ENCODE results near the gene OR2D3.
A peak's percentile ranks its signal among the peaks of the same experiment; 100 is the strongest.
"Not testable (repeated sequence)": the region's sequence is repeated elsewhere in the genome, so short reads cannot be mapped to it uniquely, and the experiment has no call there.

OR2D3 gene, protein sequence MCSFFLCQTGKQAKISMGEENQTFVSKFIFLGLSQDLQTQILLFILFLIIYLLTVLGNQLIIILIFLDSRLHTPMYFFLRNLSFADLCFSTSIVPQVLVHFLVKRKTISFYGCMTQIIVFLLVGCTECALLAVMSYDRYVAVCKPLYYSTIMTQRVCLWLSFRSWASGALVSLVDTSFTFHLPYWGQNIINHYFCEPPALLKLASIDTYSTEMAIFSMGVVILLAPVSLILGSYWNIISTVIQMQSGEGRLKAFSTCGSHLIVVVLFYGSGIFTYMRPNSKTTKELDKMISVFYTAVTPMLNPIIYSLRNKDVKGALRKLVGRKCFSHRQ

DNA sequence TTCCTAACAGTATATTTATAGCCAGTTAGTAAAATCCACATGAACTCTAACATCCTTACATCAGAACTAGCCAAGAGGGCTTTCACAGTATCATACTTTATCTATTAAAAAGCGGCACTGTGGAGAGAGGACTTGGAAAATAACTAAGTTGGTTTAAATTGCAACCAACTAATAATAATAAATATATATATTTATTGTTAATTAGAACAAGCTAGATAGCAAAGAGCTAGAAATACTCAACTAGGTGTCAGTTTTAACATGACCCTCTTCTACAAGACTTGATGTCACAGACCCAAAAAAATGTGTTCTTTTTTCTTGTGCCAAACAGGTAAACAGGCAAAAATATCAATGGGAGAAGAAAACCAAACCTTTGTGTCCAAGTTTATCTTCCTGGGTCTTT lies at the start of gene OR2D3:
Gene OR2D3 (plus strand): TSS at position 301 of the 400 bp plus-strand sequence. CDS start 0 bp downstream, at position 301.
- no peak for DNase-seq

DNA sequence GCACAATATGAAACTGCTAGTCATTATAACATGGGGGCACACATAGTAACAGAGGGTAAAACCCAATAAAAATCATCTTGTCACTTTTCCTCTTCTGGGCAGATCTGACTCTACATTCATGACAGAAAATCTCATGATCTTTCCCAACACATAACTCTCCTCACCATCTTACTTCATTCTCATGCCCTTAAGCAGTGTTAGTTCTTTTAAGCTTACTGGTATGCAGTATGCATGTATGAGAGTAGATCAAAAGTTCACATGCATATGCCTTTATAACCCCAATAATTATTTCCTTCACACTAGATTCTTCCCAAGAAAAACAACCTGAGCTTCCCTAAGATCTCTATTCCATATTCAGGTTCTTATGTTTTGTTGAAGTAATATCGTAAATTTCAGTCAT lies 49.5 kb upstream of the OR2D3 start:
- no peak for DNase-seq

DNA sequence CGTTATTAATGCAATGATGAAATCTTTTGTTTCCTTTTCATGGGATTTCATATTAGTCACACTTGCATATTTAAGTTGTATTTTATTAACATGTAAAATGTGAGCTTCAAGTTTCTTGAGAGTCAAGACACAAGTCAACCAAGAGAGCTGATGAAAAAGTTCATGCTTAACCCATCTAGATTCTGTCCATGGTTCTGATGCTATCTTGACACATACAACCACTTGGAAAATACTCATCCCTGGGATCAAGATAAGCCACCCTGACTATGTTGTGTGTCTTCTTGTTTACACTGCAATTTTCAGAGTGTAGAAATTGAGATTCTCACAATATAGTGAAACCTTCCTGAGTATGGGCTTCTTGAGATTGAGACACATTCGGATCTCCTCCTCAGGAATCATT lies 45.0 kb upstream of the OR2D3 start:
- DNase-seq: no peak

DNA sequence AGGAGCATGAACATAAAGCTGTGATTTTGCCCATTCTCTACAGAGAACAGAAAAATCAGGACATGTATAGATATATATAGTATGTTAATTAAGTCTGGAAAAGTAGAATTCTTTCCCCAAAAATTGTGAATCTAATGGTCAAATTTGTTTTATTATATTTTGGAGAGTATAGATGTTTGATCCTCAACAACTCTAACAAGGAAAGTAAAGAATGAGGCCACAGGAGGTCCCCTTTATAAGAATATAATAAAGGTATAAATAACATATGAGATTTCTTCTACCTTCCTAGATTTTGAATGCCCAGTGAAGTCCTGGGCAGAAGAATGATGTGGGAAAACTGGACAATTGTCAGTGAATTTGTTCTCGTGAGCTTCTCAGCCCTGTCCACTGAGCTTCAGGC lies 44.5 kb upstream of the OR2D3 start, which contains the start of gene OR10A4:
Gene OR10A4 (plus strand): TSS at position 301 of the 400 bp plus-strand sequence. CDS start 23 bp downstream, at position 324.
- DNase-seq: no peak

DNA sequence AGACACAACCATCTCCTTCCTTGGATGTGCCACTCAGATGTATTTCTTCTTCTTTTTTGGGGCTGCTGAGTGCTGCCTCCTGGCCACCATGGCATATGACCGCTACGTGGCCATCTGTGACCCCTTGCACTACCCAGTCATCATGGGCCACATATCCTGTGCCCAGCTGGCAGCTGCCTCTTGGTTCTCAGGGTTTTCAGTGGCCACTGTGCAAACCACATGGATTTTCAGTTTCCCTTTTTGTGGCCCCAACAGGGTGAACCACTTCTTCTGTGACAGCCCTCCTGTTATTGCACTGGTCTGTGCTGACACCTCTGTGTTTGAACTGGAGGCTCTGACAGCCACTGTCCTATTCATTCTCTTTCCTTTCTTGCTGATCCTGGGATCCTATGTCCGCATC lies 43.9 kb upstream of the OR2D3 start:
- DNase-seq: no peak

DNA sequence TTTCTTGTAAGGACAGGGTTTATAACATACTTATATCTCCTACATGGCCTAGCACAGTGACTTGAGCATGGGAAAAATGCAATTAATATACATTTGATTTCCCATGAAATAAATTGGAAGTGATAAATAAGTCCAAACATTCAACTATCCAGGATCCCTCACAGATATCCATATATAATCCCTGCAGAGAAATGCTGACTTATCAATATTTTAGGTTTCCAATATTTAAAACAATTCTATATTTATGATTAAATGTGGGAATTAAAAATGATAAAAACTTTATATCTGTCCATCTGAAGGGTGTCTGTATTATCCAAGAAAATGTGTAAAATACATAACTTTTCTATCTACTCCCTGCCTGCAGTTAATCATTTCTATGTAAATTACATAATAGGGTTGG lies 38.1 kb upstream of the OR2D3 start:
- DNase-seq: no peak

DNA sequence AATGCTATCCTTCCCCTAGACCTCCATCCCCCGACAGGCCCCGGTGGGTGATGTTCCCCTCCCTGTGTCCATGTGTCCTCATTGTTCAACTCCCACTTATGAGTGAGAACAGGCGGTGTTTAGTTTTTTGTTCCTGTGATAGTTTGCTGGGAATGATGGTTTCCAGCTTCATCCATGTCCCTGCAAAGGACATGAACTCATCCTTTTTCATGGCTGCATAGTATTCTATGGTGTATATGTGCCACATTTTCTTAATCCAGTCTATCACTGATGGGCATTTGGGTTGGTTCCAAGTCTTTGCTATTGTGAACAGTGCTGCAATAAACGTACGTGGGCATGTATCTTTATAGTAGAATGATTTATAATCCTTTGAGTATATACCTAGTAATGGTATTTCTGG lies 33.1 kb upstream of the OR2D3 start:
- DNase-seq: not testable (repeated sequence)

DNA sequence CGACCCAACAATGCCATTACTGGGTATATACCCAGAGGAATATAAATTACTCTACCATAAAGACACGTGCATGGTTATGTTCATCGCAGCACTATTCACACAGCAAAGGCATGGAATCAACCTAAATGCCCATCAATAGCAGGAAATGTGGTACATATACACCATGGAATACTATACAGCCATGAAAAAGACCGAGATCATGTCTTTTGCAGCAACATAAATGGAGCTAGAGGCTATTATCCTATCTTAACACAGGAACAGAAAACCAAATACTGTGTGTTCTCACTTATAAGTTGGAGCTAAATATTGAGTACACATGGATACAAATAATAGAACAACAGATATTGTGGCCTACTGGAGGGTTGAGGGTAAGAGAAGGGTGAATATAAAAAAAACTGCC lies 32.0 kb upstream of the OR2D3 start:
- no peak for DNase-seq

DNA sequence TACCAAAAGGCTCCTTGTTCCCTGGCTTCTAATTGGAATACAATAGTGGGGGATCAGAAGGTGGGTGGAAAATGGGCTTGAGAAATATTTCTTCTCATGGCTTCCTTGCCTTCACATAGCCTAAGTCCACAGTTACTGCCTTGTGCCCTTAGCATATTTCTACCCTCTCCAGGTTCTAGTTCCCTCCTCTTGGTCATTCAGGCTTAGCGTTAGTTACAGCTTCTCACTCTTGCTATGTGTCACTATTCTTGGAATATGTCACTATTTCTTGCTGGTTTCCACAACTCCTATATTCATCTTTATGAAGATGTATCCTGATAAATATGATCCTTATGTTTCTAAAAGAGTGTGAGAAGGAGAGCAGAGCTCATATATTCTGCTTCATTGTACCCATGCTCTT lies 31.0 kb upstream of the OR2D3 start:
- no peak for DNase-seq

DNA sequence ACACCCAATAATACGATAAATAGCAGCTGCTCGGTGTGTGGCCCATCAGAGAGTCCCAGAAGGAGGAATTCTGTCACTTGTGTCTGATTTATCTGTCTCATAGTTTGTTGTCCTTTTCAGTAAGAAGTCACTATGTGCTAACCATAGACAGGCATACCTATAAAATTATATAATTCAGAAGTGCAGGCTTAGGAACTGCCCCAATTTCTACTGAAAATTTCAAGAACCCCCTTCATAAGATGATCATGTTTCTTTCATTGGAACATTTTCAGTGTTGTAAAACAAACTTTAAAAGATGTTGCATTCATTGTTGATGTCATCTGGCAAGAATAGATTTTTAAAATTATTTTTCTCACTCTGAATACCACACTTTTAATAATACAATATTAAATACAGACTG lies 28.4 kb upstream of the OR2D3 start, which contains the start of gene OR2D2:
Gene OR2D2 (minus strand): TSS at position 101 of the 400 bp plus-strand sequence. CDS start 0 bp downstream, at position 101.
- no peak for DNase-seq

DNA sequence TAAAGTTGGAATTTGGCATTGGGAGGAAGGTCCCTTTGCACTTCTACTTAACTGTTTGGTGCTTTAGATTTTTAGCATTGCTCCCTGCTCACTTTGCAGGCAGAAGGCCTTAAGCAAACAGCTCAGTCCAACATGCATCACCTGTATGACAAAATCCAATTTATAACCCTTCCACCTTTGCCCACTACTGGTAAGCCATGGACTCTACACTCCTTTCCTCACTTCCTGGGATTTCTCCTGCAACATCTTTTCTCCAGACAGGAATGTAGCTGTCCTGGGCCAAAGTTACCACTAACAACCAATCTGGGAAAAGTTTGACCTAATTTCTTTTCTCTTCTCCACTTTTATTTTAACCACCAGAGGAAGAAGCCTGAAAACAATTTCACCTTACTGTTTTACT lies 26.7 kb upstream of the OR2D3 start:
- DNase-seq: no peak

DNA sequence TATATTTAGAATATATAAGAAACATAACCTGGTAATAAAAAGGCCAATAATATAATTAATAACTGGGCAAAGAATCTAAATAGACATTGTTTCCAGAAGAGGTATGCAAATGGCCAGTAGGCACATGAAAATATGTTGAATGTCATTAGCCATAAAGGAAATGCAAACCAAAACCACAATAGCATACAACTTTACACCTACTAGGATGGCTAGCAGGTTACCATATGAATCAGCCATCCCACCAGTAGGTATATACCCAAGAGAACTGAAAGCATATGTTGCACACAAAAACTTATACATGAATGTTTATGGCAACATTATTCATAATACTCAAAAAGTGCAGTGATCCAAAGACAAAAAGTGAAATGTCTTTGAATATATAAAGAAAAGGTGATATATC lies 25.8 kb upstream of the OR2D3 start:
- no peak for DNase-seq

DNA sequence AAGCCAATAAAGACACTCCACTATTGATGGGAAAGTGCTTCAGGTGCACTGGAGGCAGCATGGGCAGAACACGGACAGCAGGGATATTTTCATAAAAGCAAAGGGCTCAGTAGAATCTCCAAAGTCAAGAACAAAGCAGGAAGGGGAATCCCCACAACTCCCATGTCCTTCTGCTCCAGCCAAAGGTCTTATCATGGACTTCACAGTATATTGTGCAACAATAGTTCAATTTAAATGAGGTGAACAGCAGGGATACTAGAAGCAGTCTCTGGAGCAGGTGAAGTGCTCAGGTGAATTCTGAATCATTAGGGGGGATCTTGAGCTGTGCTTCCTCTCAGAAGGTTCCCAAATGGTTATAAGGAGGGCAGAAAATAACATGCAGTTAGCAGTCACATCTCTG lies 21.9 kb upstream of the OR2D3 start:
- DNase-seq: no peak

DNA sequence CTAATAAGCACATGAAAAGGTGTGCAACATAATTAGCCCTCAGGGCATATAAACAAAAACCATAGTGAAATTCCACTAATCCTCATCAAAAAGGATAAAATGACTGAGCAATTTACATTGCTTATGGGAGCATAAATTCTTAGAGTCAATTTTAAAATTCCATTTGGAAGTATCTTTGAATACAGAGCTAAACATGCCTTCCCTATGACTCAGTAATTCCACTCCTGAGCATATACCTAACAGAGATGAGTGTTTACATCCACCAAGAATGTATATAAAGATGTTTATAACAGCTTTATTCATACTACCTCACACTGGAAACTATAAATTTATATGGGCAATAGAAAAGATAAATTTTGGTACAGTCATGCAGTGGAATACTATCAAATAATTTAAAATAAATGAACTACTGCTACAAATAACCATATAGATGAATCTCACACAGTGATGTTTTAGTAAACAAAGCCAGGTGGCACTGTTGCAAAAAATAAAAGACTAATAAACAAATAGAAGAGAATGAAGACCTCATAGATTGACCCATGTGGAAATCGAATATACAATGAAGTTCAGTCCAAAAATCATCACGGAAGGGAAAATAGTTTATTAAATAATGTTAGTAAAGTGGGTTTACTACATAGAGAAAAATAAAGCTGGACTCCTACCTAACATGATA lies 20.3 kb upstream of the OR2D3 start:
- DNase-seq: no peak

DNA sequence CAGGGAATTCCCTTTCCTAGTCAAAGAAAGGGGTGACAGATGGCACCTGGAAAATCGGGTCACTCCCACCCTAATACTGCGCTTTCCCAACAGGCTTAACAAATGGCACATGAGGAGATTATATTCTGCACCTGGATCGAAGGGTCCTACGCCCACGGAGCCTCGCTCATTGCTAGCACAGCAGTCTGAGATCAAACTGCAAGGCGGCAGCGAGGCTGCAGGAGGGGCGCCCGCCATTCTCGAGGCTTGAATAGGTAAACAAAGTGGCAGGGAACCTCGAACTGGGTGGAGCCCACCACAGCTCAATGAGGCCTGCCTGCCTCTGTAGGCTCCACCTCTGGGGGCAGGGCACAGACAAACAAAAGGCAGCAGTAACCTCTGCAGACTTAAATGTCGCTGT lies 16.0 kb upstream of the OR2D3 start:
- DNase-seq: not testable (repeated sequence)

DNA sequence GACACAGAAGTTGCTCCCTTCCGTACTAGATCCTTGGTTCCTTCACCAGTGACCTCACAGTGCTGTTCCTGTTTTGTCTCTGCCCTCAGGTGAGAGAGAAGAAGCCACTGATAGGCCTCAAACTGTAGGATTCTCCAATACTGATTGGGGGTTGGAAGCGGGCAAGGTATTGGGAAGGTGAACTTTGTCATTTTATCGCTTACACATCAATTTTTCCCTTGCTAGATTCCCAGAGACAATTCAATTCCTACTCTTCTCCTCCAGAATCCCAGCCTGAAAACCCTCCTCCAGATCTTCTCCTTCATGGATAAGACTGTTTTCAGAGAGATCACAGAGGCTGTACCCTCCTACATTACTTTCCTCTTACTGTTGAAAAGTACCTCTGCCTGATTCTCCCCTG lies 9.4 kb upstream of the OR2D3 start:
- no peak for DNase-seq

DNA sequence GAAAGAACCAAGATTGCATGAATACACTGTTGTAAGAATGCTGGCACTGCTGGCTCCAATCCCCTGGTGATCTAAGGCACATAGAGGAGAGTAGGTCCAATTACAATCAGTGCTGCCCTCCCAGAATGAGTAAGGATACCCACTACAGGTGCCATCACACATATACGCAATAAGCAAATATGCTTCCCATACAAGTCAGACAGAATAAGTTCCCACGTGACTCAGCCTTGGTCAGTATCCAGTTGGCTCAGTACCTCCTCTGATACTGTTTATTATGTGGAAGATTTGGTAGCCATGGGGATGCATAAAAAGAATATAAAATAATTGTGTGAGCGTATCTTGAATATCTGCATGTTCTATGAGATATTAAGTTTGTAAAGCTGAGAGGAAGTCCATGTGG lies 8.9 kb upstream of the OR2D3 start:
- no peak for DNase-seq

DNA sequence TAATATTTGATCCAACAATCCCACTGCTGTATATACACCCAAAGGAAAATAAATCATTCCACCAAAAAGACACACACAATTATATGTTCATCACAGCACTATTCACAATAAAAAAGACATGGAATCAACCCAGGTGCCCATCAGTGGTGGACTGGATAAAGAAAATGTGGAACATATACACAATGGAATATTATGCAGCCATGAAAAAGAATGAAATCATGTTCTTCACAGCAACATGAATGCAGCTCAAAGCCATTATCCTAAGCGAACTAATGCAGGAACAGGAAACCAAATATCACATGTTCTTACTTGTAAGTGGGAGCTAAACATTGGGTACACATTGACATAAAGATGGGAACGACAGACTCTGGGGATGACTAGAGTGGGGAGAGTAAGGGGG lies 1.1 kb upstream of the OR2D3 start:
- DNase-seq: no peak

DNA sequence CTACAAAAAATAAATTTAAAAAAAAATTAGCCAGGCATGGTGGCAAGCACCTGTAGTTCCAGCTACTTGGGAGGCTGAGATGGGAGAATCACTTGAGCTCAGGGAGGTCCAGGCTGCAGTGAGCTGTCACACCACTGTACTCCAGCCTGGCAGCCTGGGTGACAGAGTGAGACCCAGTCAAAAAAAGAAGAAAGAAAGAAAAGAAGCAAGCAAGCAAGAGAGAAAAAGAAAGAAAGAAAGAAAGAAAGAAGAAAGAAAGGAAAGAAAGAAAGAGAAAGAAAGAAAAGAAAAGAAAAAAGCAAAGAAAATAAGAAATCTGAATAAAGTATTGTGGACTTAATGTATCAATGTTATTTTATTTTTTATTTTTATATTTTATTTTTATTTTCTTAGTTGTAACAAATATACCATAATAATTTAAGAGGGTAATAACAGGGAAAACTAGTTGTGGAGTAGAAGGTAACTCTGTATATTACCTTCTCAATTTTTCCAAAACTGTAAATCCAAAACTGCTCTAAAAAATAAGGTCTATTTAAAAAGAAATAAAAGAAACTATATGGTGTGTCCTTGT lies 4.3 kb downstream of the OR2D3 start:
- DNase-seq: no peak

DNA sequence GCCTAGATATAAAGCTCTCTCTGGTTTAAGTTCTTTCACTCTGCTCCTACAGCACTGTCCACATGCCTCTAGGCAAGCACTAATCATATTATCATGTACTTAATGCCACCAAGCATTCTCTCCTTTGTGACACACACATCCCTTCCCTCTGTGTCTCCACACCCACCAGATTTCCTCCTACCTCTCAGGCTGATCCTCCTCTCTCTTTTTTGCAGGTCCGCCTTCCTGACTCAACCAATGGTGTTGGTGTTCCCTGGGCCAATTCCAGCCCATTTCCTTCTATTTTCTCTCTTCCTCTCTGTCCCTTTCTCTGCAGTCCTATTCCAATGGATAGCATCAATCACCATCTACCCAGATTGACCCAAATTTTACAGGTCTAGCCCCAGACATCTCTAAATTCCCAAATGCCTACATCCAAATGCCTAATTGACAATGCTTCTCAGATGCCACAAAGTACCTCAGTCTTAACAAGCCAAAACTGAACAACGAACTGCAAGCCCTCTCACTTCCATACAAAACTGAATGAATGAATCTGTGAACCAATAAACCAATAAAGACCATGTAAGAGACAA lies 4.9 kb downstream of the OR2D3 start:
- DNase-seq: no peak

DNA sequence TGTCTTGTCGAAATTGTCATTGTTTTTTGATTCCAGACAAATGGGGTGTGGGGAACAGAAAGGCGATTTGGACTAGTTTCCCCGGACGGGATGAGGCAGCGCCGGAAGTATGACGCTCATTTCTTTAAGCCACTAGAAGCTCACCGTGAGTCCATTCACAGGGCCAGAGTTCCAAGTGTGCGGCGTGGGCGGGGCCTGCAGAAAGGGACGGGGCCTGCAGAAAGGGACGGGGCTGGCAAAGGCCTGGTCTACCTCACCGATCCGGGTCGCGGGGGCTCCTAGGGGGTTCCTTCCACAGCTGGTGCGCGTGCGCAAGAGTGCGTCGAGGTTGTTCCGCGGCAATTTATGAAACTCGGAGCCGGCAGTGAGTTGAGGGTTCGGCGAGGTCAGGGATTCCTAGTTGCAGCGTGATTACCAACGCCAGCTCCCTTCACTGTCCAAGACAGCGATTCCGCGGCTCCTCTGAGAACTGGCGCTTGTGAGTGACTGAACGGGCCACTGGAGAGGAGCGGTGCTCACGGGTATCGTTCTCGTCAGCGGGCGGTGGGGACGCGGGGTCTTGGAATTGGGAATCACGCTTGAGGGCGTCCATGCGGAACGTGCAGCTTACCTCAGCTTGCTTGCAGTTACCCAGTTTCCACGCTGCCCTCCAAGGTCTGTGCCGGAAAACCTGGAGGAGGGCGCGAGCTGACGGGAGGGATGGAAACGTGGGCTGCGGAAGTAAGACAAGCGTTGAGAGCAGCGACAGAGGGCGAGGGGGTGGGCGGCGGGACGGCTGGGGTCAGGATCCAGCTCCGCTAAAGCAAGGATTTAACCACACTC lies 5.6 kb downstream of the OR2D3 start, which contains the start of gene ZNF215:
Gene ZNF215 (plus strand): TSS at position 219 of the 822 bp plus-strand sequence. CDS start 5,847 bp downstream, outside the sequence.
- peak; percentile 31 for DNase-seq

DNA sequence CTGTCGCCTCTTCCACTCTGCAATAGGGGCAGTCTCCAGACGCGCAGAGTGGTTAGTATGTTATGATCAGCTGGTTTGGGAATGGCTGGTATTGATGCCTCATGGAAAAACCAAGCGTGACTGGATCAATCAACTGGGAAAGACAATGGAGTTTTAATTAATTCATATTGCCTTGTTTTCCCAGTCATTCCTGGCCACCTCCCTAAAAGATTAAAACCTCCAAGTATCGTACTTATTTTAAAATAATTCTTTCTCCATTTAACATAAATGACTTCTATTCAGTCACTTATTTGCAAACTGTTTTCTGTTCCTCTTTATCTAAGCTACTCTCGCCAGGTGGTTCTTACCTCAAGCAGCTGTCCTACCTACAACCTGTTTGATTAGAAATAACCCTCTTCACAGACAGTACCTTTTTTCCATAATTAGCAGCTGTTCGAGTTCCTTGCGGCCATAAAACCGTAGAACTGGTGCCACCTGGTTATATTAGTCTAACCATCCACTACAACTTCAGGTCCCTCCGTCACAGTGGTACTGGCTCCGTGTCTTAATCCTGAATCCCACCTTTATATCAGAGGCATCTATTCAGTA lies 6.3 kb downstream of the OR2D3 start:
- no peak for DNase-seq

Measured in activated CD8-positive, alpha-beta memory T cell treated with anti-CD3 and anti-CD28 coated beads, Interleukin-2, amount 50 U/mL, for 4 hours (primary cell).